GM12878 (cell line): Measurements from ENCODE around the gene PHF20. TPM values are rescaled to one million over a fixed set of nuclear protein-coding genes. Genes with fewer than 3 reads are reported as not detected.

Experiments used
- BACH1 ChIP-seq: fragments of 450-650 bp; IDR thresholded peaks from 2 replicates; pipeline ENCODE4 v1.6.1; 2017; ENCODE audit warnings: mild to moderate bottlenecking, borderline replicate concordance
- BCL11A ChIP-seq: IDR thresholded peaks from 2 replicates; pipeline ENCODE4 v1.6.1; 2011; ENCODE audit warnings: low read depth, low read length
- CHD2 ChIP-seq: IDR thresholded peaks from 2 replicates; pipeline ENCODE4 v1.6.1; 2011; ENCODE audit warnings: low read depth, low read length, improper control_type of control experiment, borderline replicate concordance
- HDGF ChIP-seq: fragments of 450-650 bp; IDR thresholded peaks from 2 replicates; pipeline ENCODE4 v1.6.1; 2016; ENCODE audit warnings: antibody characterized with exemption
- IKZF2 ChIP-seq, 2 experiments: fragments of 450-650 bp; IDR thresholded peaks; 2 replicates each; pipeline ENCODE4 v1.6.1; 2017; ENCODE audit warnings: mild to moderate bottlenecking in 2 of 2, moderate library complexity in 2 of 2
- NR2C1 ChIP-seq: fragments of 450-650 bp; IDR thresholded peaks from 2 replicates; pipeline ENCODE4 v1.6.1; 2017; ENCODE audit warnings: antibody characterized with exemption, mild to moderate bottlenecking, moderate library complexity
- NRF1 ChIP-seq: conservative IDR thresholded peaks from 2 replicates; pipeline ENCODE4 v1.6.1; 2011; ENCODE audit warnings: mild to moderate bottlenecking, low read depth, low read length, improper control_type of control experiment
- POLR2A ChIP-seq: IDR thresholded peaks from 2 replicates; pipeline ENCODE4 v1.6.1; 2011; ENCODE audit warnings: low read depth, mild to moderate bottlenecking, low read length
- POLR2AphosphoS2 ChIP-seq: IDR thresholded peaks from 2 replicates; pipeline ENCODE4 v1.6.1; 2011; ENCODE audit warnings: low read depth, mild to moderate bottlenecking, low read length, improper control_type of control experiment, moderate library complexity
- POLR2AphosphoS5 ChIP-seq: IDR thresholded peaks from 2 replicates; pipeline ENCODE4 v1.6.1; 2011; ENCODE audit warnings: mild to moderate bottlenecking, low read length, inconsistent platforms
- PRDM15 ChIP-seq: fragments of 450-650 bp; formaldehyde crosslinking; IDR thresholded peaks from 2 replicates; pipeline ENCODE4 v1.4.0; 2020; ENCODE audit warnings: mild to moderate bottlenecking, moderate library complexity
- RAD51 ChIP-seq: fragments of 450-650 bp; IDR thresholded peaks from 2 replicates; pipeline ENCODE4 v1.6.1; 2016; ENCODE audit warnings: moderate library complexity, mild to moderate bottlenecking, inconsistent platforms
- SPI1 ChIP-seq: IDR thresholded peaks from 2 replicates; pipeline ENCODE4 v1.6.1; 2011; ENCODE audit warnings: low read depth, mild to moderate bottlenecking, low read length, moderate library complexity, borderline replicate concordance; ENCODE audit not compliant: insufficient read depth
- SREBF1 ChIP-seq: IDR thresholded peaks from 2 replicates; pipeline ENCODE4 v1.6.1; 2012; ENCODE audit warnings: mild to moderate bottlenecking, low read length
- SRF ChIP-seq, 2 experiments: IDR thresholded peaks; 2 replicates each; pipeline ENCODE4 v1.6.1; 2011; ENCODE audit warnings: low read depth in 2 of 2, low read length in 2 of 2, mild to moderate bottlenecking in 1 of 2, moderate library complexity in 1 of 2
- YY1 ChIP-seq: IDR thresholded peaks from 2 replicates; pipeline ENCODE4 v1.6.1; 2011; ENCODE audit warnings: low read depth, mild to moderate bottlenecking, low read length
- ZSCAN29 ChIP-seq: fragments of 450-650 bp; IDR thresholded peaks from 2 replicates; pipeline ENCODE4 v1.6.1; 2017; ENCODE audit warnings: mild to moderate bottlenecking, moderate library complexity
- ZZZ3 ChIP-seq: IDR thresholded peaks from 2 replicates; pipeline ENCODE4 v1.6.1; 2011; ENCODE audit warnings: low read depth; ENCODE audit not compliant: control insufficient read depth, insufficient read length
- polyA plus RNA-seq, 11 experiments: library from polyadenylated mRNA; depleted of rRNA in 4 of 11; unstranded in 6 of 11; stranded (reverse) in 5 of 11; fragments of >200 nt; fragmentation: Nextera tagmentation in 4 of 11; fragmentation: Illumina TruSeq in 1 of 11; extraction: Ambion mirVana in 4 of 11; extraction: Trizol in 1 of 11; gene quantifications; 1 replicate in 1 of 11; 2 replicates in 10 of 11; pipeline versions ENCODE4 v1.2.1 to v1.2.3, GENCODE V29; 2011 to 2016; ENCODE audit warnings: inconsistent platforms in 2 of 11, missing spikeins in 2 of 11, low read depth in 1 of 11
- total RNA-seq, 4 experiments: library from RNA; depleted of rRNA in 3 of 4; stranded (reverse); fragments of >200 nt in 3 of 4; fragmentation: Illumina TruSeq in 1 of 4; extraction: Trizol in 1 of 4; gene quantifications; 2 replicates each; pipeline versions ENCODE4 v1.2.1 to v1.2.3, GENCODE V29; 2013 to 2021
- TF ChIP-seq, protein P1 (sequence below): fragments of 450-650 bp; IDR thresholded peaks from 2 replicates; pipeline ENCODE4 v1.6.1; 2014; ENCODE audit warnings: mild to moderate bottlenecking
- TF ChIP-seq, protein P2 (sequence below): IDR thresholded peaks from 2 replicates; pipeline ENCODE4 v1.6.1; 2011; ENCODE audit warnings: low read depth, mild to moderate bottlenecking, low read length, moderate library complexity, borderline replicate concordance; ENCODE audit errors: extremely low read depth
- TF ChIP-seq, protein P3 (sequence below): fragments of 450-650 bp; IDR thresholded peaks from 2 replicates; pipeline ENCODE4 v1.6.1; 2017; ENCODE audit warnings: mild to moderate bottlenecking, moderate library complexity

The PHF20 gene
- total and polyA plus RNA-seq, 10 of the 15 experiments (the other 5 are each of a cell fraction or from before 2014, with no cell fraction given): 31.6 to 91.2 (median 46.8) TPM

GRCh38 chr20:35768731-35769664 lies 2.8 kb upstream of the PHF20 start (continued):
- TF ChIP-seq, protein P1, sequence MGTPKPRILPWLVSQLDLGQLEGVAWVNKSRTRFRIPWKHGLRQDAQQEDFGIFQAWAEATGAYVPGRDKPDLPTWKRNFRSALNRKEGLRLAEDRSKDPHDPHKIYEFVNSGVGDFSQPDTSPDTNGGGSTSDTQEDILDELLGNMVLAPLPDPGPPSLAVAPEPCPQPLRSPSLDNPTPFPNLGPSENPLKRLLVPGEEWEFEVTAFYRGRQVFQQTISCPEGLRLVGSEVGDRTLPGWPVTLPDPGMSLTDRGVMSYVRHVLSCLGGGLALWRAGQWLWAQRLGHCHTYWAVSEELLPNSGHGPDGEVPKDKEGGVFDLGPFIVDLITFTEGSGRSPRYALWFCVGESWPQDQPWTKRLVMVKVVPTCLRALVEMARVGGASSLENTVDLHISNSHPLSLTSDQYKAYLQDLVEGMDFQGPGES: no peak
- TF ChIP-seq, protein P2, sequence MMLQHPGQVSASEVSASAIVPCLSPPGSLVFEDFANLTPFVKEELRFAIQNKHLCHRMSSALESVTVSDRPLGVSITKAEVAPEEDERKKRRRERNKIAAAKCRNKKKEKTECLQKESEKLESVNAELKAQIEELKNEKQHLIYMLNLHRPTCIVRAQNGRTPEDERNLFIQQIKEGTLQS: no peak
- no peak for TF ChIP-seq CHD2
- peak; percentile 78; the same call in 1 of the 2 replicates for TF ChIP-seq RAD51
- no peak for TF ChIP-seq ZSCAN29
- no peak for TF ChIP-seq ZZZ3
- TF ChIP-seq YY1: no peak
- peak; percentile 69 for TF ChIP-seq POLR2AphosphoS5
- 0 out of 4 replicates have a peak, but pooled peaks of 1 of the 2 experiments have one; percentile 12 for TF ChIP-seq IKZF2 (IDR thresholded peaks at IDR 0.05)
- TF ChIP-seq SREBF1: no peak
- no peak for TF ChIP-seq SPI1
- peak; percentile 48; the same call in 1 of the 2 replicates for TF ChIP-seq POLR2A
- no peak for TF ChIP-seq SRF (IDR thresholded peaks at IDR 0.05; ENCODE audit: low read depth in 2 of 2, low read length in 2 of 2)
- no peak for TF ChIP-seq BCL11A
- no peak for TF ChIP-seq PRDM15
- no peak for TF ChIP-seq HDGF
- TF ChIP-seq, protein P3, sequence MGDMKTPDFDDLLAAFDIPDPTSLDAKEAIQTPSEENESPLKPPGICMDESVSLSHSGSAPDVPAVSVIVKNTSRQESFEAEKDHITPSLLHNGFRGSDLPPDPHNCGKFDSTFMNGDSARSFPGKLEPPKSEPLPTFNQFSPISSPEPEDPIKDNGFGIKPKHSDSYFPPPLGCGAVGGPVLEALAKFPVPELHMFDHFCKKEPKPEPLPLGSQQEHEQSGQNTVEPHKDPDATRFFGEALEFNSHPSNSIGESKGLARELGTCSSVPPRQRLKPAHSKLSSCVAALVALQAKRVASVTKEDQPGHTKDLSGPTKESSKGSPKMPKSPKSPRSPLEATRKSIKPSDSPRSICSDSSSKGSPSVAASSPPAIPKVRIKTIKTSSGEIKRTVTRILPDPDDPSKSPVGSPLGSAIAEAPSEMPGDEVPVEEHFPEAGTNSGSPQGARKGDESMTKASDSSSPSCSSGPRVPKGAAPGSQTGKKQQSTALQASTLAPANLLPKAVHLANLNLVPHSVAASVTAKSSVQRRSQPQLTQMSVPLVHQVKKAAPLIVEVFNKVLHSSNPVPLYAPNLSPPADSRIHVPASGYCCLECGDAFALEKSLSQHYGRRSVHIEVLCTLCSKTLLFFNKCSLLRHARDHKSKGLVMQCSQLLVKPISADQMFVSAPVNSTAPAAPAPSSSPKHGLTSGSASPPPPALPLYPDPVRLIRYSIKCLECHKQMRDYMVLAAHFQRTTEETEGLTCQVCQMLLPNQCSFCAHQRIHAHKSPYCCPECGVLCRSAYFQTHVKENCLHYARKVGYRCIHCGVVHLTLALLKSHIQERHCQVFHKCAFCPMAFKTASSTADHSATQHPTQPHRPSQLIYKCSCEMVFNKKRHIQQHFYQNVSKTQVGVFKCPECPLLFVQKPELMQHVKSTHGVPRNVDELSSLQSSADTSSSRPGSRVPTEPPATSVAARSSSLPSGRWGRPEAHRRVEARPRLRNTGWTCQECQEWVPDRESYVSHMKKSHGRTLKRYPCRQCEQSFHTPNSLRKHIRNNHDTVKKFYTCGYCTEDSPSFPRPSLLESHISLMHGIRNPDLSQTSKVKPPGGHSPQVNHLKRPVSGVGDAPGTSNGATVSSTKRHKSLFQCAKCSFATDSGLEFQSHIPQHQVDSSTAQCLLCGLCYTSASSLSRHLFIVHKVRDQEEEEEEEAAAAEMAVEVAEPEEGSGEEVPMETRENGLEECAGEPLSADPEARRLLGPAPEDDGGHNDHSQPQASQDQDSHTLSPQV: no peak
- no peak for TF ChIP-seq NR2C1
- no peak for TF ChIP-seq POLR2AphosphoS2
- TF ChIP-seq NRF1: no peak
- TF ChIP-seq BACH1: no peak
